ENCODE data around the gene ANXA6.

ANXA6 gene

DNA sequence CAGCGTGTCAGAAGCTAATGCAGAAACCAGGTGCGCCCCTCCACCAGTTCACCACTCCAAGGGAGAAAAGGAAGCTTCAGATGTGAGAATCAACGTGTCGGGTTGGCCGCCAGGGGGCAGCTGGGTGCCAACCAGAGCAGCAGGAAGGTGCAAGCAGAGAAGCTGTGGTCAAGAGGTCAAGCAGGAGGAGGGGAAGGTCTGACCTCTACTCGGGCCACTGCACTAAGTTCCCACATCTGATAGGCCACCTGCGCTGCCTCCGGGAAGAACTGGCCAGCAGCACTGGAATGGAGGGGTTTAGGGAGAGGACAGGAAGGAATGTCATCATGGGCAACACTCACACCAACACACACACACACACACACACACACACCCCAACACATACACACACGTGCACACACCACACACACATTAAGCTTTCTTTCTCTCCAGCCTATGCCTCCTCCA lies 31.4 kb downstream of the ANXA6 start:
- DNase-seq, result peak; percentile 77

GRCh38 chr5:151125421-151125820 lies 32.2 kb downstream of the ANXA6 start:
- peak; percentile 44 for DNase-seq

DNA sequence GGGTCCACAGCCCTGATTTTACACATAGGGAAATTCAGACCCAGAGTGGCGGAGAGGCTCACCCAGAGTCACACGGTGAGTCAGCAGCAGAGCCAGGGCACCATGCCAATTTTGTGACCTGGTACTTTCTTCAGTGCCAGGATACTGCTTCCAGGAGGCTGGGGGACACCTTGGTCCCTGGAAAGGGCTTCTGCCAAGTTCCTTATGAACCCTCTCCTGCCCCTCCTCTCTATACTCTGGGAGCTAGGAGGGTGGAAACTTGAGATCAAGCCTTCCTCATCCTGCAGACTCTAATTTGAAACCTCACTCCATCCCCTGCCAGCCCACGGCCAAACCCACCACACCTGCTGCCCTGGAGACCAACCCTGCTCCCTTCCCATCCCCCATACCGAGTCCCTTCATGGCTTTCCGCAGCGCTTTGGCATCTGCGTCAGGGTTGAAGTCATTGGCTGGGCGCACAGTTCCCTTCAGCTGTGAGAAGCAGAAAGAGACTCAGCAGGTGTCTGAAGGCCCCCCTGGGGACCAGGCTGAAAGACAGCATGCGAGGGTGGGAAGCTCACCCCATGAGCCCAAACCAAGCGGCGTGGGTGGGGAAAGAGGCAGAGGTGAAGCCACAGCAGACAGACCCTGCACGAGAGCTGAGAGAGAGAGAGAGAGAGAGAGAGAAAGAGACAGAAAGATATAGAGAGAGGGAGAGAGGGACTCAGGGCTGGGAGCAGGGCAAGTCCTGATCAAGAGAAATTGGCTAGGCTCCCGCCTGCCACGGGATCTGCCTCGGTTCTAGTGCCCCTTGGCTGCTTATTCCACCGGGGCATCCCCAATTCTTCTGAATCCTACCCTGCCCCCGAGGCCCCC lies 33.5 kb downstream of the ANXA6 start:
- no peak for DNase-seq

DNA sequence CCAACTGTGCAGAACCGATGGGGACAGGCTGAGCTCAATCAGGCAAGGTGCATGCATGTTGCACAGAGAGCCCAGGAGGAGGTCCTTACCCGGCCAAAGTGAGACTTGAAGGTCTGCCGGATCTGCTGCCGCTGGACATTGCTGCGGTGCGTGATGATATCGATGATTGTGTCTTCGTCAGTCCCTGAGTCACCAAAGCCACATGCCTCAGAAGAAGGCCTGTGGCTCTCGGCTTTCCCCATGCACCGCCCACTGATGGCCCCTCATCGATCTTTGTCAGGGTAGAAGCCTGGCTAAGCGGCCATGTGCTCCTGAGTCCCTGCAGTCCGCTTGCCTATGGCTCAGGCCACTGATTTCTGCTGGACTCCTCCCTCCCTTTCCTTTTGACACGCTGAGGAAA lies 34.8 kb downstream of the ANXA6 start:
- DNase-seq, result no peak

DNA sequence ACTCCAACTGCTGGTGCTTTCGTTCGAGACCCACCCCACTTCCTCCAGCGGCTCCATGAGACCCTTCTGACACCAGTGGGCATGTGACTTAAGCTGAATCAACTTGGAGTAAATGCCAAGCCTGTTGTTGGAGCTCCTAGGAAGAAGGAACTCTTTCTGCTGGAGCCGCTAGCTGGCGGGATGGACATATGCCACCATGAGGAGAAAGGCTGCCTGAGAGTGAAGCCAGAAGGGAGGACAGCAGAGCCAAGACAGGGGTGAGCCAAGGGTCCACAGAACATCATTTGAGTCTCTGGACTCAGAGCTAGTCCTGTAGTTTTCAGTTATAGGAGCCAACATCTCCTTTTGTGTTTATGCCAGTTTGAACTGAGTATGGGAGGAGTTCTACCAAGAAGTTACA lies 35.9 kb downstream of the ANXA6 start:
- no peak for DNase-seq

- DNase-seq, result no peak
These were observed 36.5 kb downstream of the ANXA6 start for GRCh38 chr5:151121095-151121494.

- DNase-seq, result no peak
These were observed 38.5 kb downstream of the ANXA6 start for GRCh38 chr5:151118913-151119575.

DNA sequence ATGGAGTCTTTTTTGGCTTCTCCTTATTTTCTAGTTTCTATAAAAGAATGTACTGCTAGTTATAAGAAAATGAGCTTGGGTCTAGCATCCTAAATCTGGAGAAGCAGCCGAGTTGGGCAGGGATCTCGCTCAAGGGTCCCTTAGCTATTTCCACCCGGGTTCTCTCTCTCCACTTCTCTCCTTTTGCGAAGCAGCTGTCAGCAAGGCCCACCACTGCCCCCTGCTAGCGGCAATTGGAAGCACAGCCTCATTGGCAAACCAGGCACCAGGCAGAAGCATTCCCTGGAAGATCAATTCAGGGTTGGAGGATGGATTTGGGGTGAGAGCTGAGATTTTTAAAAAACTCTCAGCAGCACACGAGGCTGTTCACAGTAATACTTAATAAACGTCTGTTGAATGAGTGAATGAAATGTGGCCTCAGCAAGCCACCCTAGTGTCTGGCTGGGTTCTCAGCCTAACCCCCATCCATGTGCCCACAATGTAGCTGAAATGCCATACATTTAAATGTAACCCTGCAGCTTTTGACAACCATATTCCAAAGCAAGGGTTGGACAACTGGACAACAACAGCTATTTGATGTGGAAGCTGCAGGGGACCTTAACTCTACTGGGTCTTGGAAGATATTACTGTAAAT lies 42.2 kb downstream of the ANXA6 start:
- DNase-seq, result peak; percentile 77

- DNase-seq, result no peak
These were observed 43.9 kb downstream of the ANXA6 start for GRCh38 chr5:151113651-151114050.

GRCh38 chr5:151110992-151111391 lies 46.6 kb downstream of the ANXA6 start:
- DNase-seq, result no peak

DNA sequence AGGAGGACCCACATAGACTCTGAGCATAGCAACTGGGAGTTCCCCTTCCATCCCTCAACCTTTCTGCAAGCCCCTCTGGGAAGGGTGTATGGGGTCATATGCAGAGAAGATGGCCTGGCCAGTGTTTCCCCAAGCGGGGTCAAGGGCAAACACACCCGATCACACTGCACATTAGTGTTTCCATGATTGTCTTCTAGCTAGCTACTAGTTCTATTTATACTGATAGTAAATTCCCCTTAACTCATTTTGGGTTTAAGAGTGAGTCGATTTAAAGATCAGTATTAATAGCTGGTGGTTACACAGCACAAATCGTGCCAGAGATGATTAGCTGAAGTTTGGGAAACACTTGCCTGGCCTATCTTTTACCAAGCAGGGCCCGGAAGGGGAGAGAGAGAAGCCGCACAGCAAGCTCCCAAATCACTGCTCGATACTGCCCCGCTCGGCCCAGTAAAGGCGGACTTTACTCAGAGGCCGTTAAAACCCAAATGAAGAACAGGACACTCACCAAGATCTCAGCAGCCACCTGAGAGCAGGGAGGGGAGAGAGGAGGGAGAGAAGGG lies 47.4 kb downstream of the ANXA6 start:
- no peak for DNase-seq

GRCh38 chr5:151108566-151108965 lies 49.0 kb downstream of the ANXA6 start:
- no peak for DNase-seq

- DNase-seq, result no peak
These were observed 49.6 kb downstream of the ANXA6 start for GRCh38 chr5:151107738-151108520.

DNA sequence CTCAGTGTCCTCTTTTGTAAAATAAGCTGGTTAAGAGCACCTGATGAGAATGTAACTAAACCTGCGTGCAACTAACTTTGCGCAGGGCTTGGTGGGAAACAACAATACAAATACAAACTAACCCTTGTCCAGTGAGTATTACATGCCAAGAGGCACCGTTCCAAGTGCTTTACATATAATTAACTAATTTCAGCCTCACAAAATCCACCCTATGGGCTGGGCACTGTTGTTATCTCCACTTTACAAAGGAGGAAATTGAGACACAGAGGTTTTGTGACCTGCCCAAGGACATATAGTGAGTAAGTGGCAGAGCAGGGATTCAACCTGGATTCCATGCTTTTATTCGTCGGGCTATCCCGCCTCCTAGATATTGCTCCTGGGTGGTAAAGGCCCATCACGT lies 50.5 kb downstream of the ANXA6 start:
- no peak for DNase-seq

GRCh38 chr5:151106509-151106908 lies 51.1 kb downstream of the ANXA6 start:
- DNase-seq, result no peak

DNA sequence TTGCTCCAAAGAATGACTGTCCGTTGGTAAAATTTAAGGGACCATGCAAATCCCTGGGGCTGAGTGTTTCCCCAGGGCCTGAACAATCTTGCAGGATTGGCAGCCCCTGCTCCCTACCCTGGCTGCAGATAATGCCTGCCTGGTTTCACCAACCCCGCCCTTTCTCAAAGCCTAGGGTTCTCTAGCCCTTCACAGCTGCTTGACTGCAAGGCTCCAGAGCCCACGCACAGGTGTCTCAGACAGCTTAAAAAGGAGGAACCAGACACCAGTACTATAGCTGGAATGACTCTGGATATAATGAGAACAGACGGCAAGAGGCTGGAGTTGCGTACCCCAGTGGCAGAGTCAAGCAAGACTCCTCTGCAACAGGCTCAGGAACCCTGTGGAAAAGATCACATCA lies 51.5 kb downstream of the ANXA6 start:
- DNase-seq, result no peak

DNA sequence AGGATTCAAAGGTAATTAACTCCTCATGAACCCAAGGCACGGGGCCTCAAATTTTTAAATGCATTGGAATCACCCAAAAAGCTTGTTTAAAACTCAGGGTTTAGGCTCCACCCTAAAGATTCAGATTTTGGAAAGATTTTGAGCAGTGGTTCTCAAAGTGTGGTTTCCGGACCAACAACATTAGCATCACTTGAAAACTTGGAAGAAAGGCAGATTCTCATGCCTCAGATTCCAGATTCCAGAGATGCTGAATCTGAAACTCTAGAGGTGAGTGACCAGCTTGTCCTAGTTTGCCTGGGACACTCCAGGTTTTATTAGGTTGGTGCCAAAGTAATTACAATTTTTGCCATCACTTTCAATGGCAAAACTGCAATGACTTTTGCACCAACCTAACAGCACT lies 52.0 kb downstream of the ANXA6 start:
- no peak for DNase-seq

GRCh38 chr5:151104795-151105194 lies 52.8 kb downstream of the ANXA6 start:
- no peak for DNase-seq

- DNase-seq, result no peak
These were observed 55.8 kb downstream of the ANXA6 start for GRCh38 chr5:151101746-151102145.

DNA sequence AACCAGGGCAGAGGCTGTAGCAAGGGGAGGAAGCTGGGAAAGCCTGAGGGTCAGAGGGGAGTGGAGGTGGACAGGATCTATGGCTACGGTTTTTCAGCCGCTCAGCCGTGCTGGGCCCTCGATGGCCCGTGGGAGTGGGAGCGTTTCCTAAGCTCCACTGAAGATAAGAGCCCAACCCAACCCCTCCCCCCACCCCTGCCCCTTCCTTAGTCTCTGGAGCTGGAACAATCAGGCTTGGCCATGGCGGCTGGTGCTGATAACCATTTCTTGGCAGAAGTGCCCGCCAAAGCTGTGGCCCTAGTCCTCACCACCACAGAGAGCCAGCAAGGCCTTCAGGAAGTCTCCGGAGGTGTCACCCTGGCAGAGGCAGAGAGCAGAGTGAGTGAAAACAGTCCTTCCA lies 56.4 kb downstream of the ANXA6 start:
- no peak for DNase-seq

- DNase-seq, result no peak
These were observed 56.9 kb downstream of the ANXA6 start for GRCh38 chr5:151100681-151101080.

DNA sequence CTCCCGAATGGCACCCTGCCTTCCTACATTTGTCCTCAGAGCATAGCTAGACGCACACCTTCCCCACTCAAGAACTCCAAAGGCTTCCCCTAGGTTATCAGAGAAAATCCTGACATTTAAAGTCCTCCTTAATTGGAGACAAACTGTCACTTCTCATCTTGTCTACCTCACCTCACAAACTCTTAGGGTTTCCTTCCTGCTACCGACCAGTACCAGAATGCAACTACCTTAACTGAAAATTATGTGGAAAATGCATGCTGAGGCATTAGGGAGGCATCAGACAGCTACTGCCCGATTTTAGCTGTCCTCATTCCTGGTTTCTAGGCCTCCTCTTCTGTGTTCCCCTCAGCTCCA lies 58.8 kb downstream of the ANXA6 start:
- no peak for DNase-seq

All from activated CD4-positive, alpha-beta T cell treated with anti-CD3 and anti-CD28 coated beads, Interleukin-2, Interleukin-6, amounts not matched to agents 100 ng/mL and 50 ng/mL, durations not matched to agents 16 hours and 8 hours (primary cell).